ENCODE results near the gene GVQW3. TPM values are rescaled to one million over a fixed set of nuclear protein-coding genes. Genes with fewer than 3 reads are reported as not detected.

The GVQW3 gene
- total and polyA plus RNA-seq, 2 of the 13 experiments (the other 11 are each of a cell fraction or from before 2014, with no cell fraction given), result 5.0 to 5.6 TPM

- TF ChIP-seq SNAPC2 (CRISPR knock-in tag; IDR thresholded peaks at IDR 0.05), result no peak
- no peak for TF ChIP-seq ZNF577 (CRISPR knock-in tag; IDR thresholded peaks at IDR 0.05; ENCODE audit: borderline replicate concordance, low read depth)
- no peak for TF ChIP-seq ZNF674 (CRISPR knock-in tag; IDR thresholded peaks at IDR 0.05; ENCODE audit: low read depth)
- no peak for TF ChIP-seq ELF4 (CRISPR knock-in tag; IDR thresholded peaks at IDR 0.05; ENCODE audit: borderline replicate concordance)
- no peak for TF ChIP-seq AKAP8 (CRISPR knock-in tag; IDR thresholded peaks at IDR 0.05)
- TF ChIP-seq ZNF34 (CRISPR knock-in tag; IDR thresholded peaks at IDR 0.05; ENCODE audit: borderline replicate concordance), result no peak
- TF ChIP-seq ZNF746 (CRISPR knock-in tag; IDR thresholded peaks at IDR 0.05), result no peak
- TF ChIP-seq, protein P1, sequence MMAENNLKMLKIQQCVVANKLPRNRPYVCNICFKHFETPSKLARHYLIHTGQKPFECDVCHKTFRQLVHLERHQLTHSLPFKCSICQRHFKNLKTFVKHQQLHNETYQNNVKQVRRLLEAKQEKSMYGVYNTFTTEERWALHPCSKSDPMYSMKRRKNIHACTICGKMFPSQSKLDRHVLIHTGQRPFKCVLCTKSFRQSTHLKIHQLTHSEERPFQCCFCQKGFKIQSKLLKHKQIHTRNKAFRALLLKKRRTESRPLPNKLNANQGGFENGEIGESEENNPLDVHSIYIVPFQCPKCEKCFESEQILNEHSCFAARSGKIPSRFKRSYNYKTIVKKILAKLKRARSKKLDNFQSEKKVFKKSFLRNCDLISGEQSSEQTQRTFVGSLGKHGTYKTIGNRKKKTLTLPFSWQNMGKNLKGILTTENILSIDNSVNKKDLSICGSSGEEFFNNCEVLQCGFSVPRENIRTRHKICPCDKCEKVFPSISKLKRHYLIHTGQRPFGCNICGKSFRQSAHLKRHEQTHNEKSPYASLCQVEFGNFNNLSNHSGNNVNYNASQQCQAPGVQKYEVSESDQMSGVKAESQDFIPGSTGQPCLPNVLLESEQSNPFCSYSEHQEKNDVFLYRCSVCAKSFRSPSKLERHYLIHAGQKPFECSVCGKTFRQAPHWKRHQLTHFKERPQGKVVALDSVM (CRISPR knock-in tag; IDR thresholded peaks at IDR 0.05), result no peak
- TF ChIP-seq KLF16 (CRISPR knock-in tag; IDR thresholded peaks at IDR 0.05), result no peak
- no peak for TF ChIP-seq ZNF3 (CRISPR knock-in tag; IDR thresholded peaks at IDR 0.05)
- TF ChIP-seq, protein P2, sequence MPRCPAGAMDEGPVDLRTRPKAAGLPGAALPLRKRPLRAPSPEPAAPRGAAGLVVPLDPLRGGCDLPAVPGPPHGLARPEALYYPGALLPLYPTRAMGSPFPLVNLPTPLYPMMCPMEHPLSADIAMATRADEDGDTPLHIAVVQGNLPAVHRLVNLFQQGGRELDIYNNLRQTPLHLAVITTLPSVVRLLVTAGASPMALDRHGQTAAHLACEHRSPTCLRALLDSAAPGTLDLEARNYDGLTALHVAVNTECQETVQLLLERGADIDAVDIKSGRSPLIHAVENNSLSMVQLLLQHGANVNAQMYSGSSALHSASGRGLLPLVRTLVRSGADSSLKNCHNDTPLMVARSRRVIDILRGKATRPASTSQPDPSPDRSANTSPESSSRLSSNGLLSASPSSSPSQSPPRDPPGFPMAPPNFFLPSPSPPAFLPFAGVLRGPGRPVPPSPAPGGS (CRISPR knock-in tag; IDR thresholded peaks at IDR 0.05), result no peak
- TF ChIP-seq ZNF263 (CRISPR knock-in tag; IDR thresholded peaks at IDR 0.05), result no peak
- no peak for TF ChIP-seq FOXC1 (CRISPR knock-in tag; IDR thresholded peaks at IDR 0.05; ENCODE audit: borderline replicate concordance)
- no peak for TF ChIP-seq U2AF1 (optimal IDR thresholded peaks at IDR 0.05; ENCODE audit: low read depth, low read length)
- TF ChIP-seq SP140L (CRISPR knock-in tag; IDR thresholded peaks at IDR 0.05; ENCODE audit: borderline replicate concordance), result no peak
- TF ChIP-seq HMG20A (CRISPR knock-in tag; IDR thresholded peaks at IDR 0.05; ENCODE audit: borderline replicate concordance), result no peak; the same call in 1 of the 2 replicates
- no peak for TF ChIP-seq PCBP1 (IDR thresholded peaks at IDR 0.05; ENCODE audit: borderline replicate concordance, low read depth, low read length)
- TF ChIP-seq ZNF800 (CRISPR knock-in tag; IDR thresholded peaks at IDR 0.05), result no peak
- TF ChIP-seq BRD4 (CRISPR knock-in tag; IDR thresholded peaks at IDR 0.05), result no peak
- peak; percentile 69; the same call in 1 of the 2 replicates for TF ChIP-seq GATAD2A (CRISPR knock-in tag; IDR thresholded peaks at IDR 0.05)
- no peak for TF ChIP-seq ZNF567 (CRISPR knock-in tag; IDR thresholded peaks at IDR 0.05; ENCODE audit: borderline replicate concordance)
- peak; percentile 91 for TF ChIP-seq TFAP4 (IDR thresholded peaks at IDR 0.05; ENCODE audit: borderline replicate concordance, low read depth)
- TF ChIP-seq ZBTB25 (CRISPR knock-in tag; IDR thresholded peaks at IDR 0.05), result no peak
- no peak for TF ChIP-seq MAFF (IDR thresholded peaks at IDR 0.05; ENCODE audit: low read depth, low read length)
These were observed 4.8 kb downstream of the GVQW3 start (continued) for GRCh38 chr11:76385903-76386302.
